ENCODE measurements around the gene RGPD8. TPM values are rescaled to one million over a fixed set of nuclear protein-coding genes. Genes with fewer than 3 reads are reported as not detected.
"Not testable (repeated sequence)": the region's sequence is repeated elsewhere in the genome, so short reads cannot be mapped to it uniquely, and the experiment has no call there.

The RGPD8 gene
- polyA plus RNA-seq, 1 donor from 2014 or later = 6.8 TPM

- H3K4me2 ChIP-seq (ENCODE audit: low read length); H3K79me2 ChIP-seq (replicated peaks; ENCODE audit: insufficient read depth, low read length); H3K27ac ChIP-seq (ENCODE audit: low read length); H3F3A ChIP-seq (ENCODE audit: insufficient read depth, low read length, poor library complexity, severe bottlenecking); H3K4me3 ChIP-seq (ENCODE audit: low read length); H3K9me2 ChIP-seq (ENCODE audit: insufficient read depth, low read length); H3K9ac ChIP-seq (ENCODE audit: low read length); H3K36me3 ChIP-seq (ENCODE audit: insufficient read depth, low read length); H2AFZ ChIP-seq (ENCODE audit: low read depth, low read length); H3K27me3 ChIP-seq (ENCODE audit: insufficient read depth, low read depth, low read length); H3K9me3 ChIP-seq (ENCODE audit: low read length); H4K20me1 ChIP-seq (ENCODE audit: insufficient read depth): not testable (repeated sequence)
These were observed 16.6 kb downstream of the RGPD8 start for GRCh38 chr2:112416860-112417259.

GRCh38 chr2:112360055-112360454 lies 73.4 kb downstream of the RGPD8 start:
- not testable (repeated sequence) for H3K4me3 ChIP-seq (ENCODE audit: low read length); H3K36me3 ChIP-seq (ENCODE audit: insufficient read depth, low read length); H3K9me3 ChIP-seq (ENCODE audit: low read length); H3F3A ChIP-seq (ENCODE audit: insufficient read depth, low read length, poor library complexity, severe bottlenecking); H3K27ac ChIP-seq (ENCODE audit: low read length); H3K9ac ChIP-seq (ENCODE audit: low read length); H3K9me2 ChIP-seq (ENCODE audit: insufficient read depth, low read length); H3K79me2 ChIP-seq (replicated peaks; ENCODE audit: insufficient read depth, low read length); H4K20me1 ChIP-seq (ENCODE audit: insufficient read depth); H3K27me3 ChIP-seq (ENCODE audit: insufficient read depth, low read depth, low read length); H2AFZ ChIP-seq (ENCODE audit: low read depth, low read length); H3K4me2 ChIP-seq (ENCODE audit: low read length)

- not testable (repeated sequence) for H3K9me2 ChIP-seq (ENCODE audit: insufficient read depth, low read length); H3K79me2 ChIP-seq (replicated peaks; ENCODE audit: insufficient read depth, low read length); H3F3A ChIP-seq (ENCODE audit: insufficient read depth, low read length, poor library complexity, severe bottlenecking); H3K36me3 ChIP-seq (ENCODE audit: insufficient read depth, low read length); H3K27me3 ChIP-seq (ENCODE audit: insufficient read depth, low read depth, low read length); H3K9ac ChIP-seq (ENCODE audit: low read length); H3K4me2 ChIP-seq (ENCODE audit: low read length); H3K9me3 ChIP-seq (ENCODE audit: low read length); H3K4me3 ChIP-seq (ENCODE audit: low read length); H3K27ac ChIP-seq (ENCODE audit: low read length); H2AFZ ChIP-seq (ENCODE audit: low read depth, low read length); H4K20me1 ChIP-seq (ENCODE audit: insufficient read depth)
These were observed 79.1 kb downstream of the RGPD8 start for GRCh38 chr2:112354335-112354734.

- H3K79me2 ChIP-seq (replicated peaks; ENCODE audit: insufficient read depth, low read length); H3K4me3 ChIP-seq (ENCODE audit: low read length); H3K9ac ChIP-seq (ENCODE audit: low read length); H3F3A ChIP-seq (ENCODE audit: insufficient read depth, low read length, poor library complexity, severe bottlenecking); H3K4me2 ChIP-seq (ENCODE audit: low read length); H3K27ac ChIP-seq (ENCODE audit: low read length); H3K27me3 ChIP-seq (ENCODE audit: insufficient read depth, low read depth, low read length); H3K9me2 ChIP-seq (ENCODE audit: insufficient read depth, low read length); H3K9me3 ChIP-seq (ENCODE audit: low read length); H3K36me3 ChIP-seq (ENCODE audit: insufficient read depth, low read length); H4K20me1 ChIP-seq (ENCODE audit: insufficient read depth); H2AFZ ChIP-seq (ENCODE audit: low read depth, low read length): not testable (repeated sequence)
These were observed 80.4 kb downstream of the RGPD8 start for GRCh38 chr2:112352809-112353603.

- not testable (repeated sequence) for H3K4me3 ChIP-seq (ENCODE audit: low read length); H3K9ac ChIP-seq (ENCODE audit: low read length); H3K36me3 ChIP-seq (ENCODE audit: insufficient read depth, low read length); H3K79me2 ChIP-seq (replicated peaks; ENCODE audit: insufficient read depth, low read length); H3K9me2 ChIP-seq (ENCODE audit: insufficient read depth, low read length); H3K9me3 ChIP-seq (ENCODE audit: low read length); H3K27ac ChIP-seq (ENCODE audit: low read length); H2AFZ ChIP-seq (ENCODE audit: low read depth, low read length); H3F3A ChIP-seq (ENCODE audit: insufficient read depth, low read length, poor library complexity, severe bottlenecking); H3K4me2 ChIP-seq (ENCODE audit: low read length); H4K20me1 ChIP-seq (ENCODE audit: insufficient read depth); H3K27me3 ChIP-seq (ENCODE audit: insufficient read depth, low read depth, low read length)
These were observed 81.2 kb downstream of the RGPD8 start for GRCh38 chr2:112352292-112352691.

Data from neural cell (in vitro differentiated cells).